ENCODE results near the gene AFF3. TPM values are rescaled to one million over a fixed set of nuclear protein-coding genes. Genes with fewer than 3 reads are reported as not detected.

The AFF3 gene
- total and polyA plus RNA-seq, 2 donors (not counting 3 experiments of a cell fraction or from before 2014, with no cell fraction given) = 0.06 to 0.07 TPM

- Histone ChIP-seq H3K79me2 (ENCODE audit: control insufficient read depth, insufficient read depth, low read length) (no peaks in the 10 kb centered on the region), H2AFZ (ENCODE audit: low read depth, low read length) (no peak overlapping the region), H4K20me1 (replicated peaks; ENCODE audit: control insufficient read depth, extremely low read depth, insufficient read depth, low read length) (no peaks in the 10 kb centered on the region), H3K27ac (ENCODE audit: insufficient read depth, low read depth, low read length) (no peak overlapping the region), H3K4me1 (ENCODE audit: control insufficient read depth, extremely low read depth, insufficient read depth, low read length) (no peaks in the 10 kb centered on the region), H3K9me3 (replicated peaks; ENCODE audit: control insufficient read depth, insufficient read depth, low read length) (no peaks in the 10 kb centered on the region), H3K9ac (replicated peaks; ENCODE audit: extremely low read depth, insufficient read depth, low read length) (no peak overlapping the region), H3K4me2 (ENCODE audit: insufficient read depth, low read length) (no peak overlapping the region), H3K27me3 (ENCODE audit: control insufficient read depth in 2 of 2, insufficient read depth in 2 of 2, low read length in 2 of 2) (peaks cover 22% of the 10 kb centered on the region in 2 experiments), H3K9me1 (replicated peaks; ENCODE audit: control insufficient read depth, extremely low read depth, insufficient read depth, low read length) (no peaks in the 10 kb centered on the region), H3K4me3 (replicated peaks in 1 of 3; ENCODE audit: insufficient read depth in 1 of 3, low read depth in 1 of 3, low read length in 3 of 3) (no peak overlapping the region), H3K36me3 (ENCODE audit: control insufficient read depth in 2 of 2, extremely low read depth in 1 of 2, insufficient read depth in 2 of 2, low read length in 2 of 2) (no peaks in the 10 kb centered on the region)
- dilution Hi-C loops (cut with MboI; ENCODE audit: extremely low pct_ligation_motif_present, low sequenced_read_pairs) = no loop called here
- intact Hi-C loops (cut with micrococcal nuclease) = no loop called here
- no TSS peak for BruUV-seq (replicated peaks)
- DNase-seq (ENCODE audit: low read depth, low spot score) (no peak), FAIRE-seq (no peak)
- no peak for TF ChIP-seq CTCF (IDR thresholded peaks at IDR 0.05; ENCODE audit: extremely low read depth in 1 of 2, insufficient read depth in 1 of 2, low read depth in 1 of 2, low read length in 2 of 2)
- no peak for TF ChIP-seq POLR2AphosphoS5 (IDR thresholded peaks at IDR 0.05; ENCODE audit: insufficient read depth, low read depth, low read length)
- TF ChIP-seq FOS (IDR thresholded peaks at IDR 0.05; ENCODE audit: borderline replicate concordance, insufficient read depth, low read length) = no peak
- TF ChIP-seq MAX (IDR thresholded peaks at IDR 0.05; ENCODE audit: insufficient read depth, insufficient read length) = no peak
- no peak for TF ChIP-seq GATA2 (IDR thresholded peaks at IDR 0.05; ENCODE audit: insufficient read depth, insufficient read length, low read depth, low read length)
- no peak for TF ChIP-seq MYC (IDR thresholded peaks at IDR 0.05; ENCODE audit: low read depth, low read length)
- TF ChIP-seq EZH2 (IDR thresholded peaks at IDR 0.05; ENCODE audit: borderline replicate concordance, low read depth, low read length, severe bottlenecking) = no peak
- no peak for TF ChIP-seq POLR2A (IDR thresholded peaks at IDR 0.05; ENCODE audit: low read depth, low read length)
- TF ChIP-seq JUN (IDR thresholded peaks at IDR 0.05; ENCODE audit: borderline replicate concordance, insufficient read depth, insufficient read length, low read depth) = no peak
- CTCF ChIA-PET = interaction anchor here (1.3 kb wide), 1 partner anchor 295 kb away, joined by 8 read pairs; no protein-coding TSS in a partner anchor
- POLR2A ChIA-PET = no interaction called here
Measured at GRCh38 chr2:100113990-100114433, 28.4 kb downstream of the AFF3 start.
